ENCODE data around the gene SPTBN5.

DNA sequence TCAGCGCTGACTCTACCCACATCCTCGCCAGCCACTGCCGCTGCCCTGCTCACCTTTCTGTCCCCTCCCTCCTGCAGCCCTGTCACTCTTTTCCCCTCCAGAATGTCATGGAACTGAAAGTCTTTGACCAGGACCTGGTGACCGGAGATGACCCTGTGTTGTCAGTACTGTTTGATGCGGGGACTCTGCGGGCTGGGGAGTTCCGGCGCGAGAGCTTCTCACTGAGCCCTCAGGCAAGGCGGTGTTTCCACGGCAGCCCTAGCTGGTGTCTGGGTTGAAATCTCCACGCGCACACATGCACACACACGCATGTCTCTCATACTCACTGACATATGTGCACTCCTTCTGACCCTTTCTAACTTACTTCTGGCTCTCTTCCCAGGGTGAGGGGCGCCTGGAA lies 53.2 kb downstream of the SPTBN5 start:
- TF ChIP-seq TAF1 (IDR thresholded peaks at IDR 0.05; ENCODE audit: low read depth) (no peak), EZH2 (IDR thresholded peaks at IDR 0.05; ENCODE audit: borderline replicate concordance, insufficient read depth, low read length, poor library complexity, severe bottlenecking) (no peak)
- TF ChIP-seq, protein P1, sequence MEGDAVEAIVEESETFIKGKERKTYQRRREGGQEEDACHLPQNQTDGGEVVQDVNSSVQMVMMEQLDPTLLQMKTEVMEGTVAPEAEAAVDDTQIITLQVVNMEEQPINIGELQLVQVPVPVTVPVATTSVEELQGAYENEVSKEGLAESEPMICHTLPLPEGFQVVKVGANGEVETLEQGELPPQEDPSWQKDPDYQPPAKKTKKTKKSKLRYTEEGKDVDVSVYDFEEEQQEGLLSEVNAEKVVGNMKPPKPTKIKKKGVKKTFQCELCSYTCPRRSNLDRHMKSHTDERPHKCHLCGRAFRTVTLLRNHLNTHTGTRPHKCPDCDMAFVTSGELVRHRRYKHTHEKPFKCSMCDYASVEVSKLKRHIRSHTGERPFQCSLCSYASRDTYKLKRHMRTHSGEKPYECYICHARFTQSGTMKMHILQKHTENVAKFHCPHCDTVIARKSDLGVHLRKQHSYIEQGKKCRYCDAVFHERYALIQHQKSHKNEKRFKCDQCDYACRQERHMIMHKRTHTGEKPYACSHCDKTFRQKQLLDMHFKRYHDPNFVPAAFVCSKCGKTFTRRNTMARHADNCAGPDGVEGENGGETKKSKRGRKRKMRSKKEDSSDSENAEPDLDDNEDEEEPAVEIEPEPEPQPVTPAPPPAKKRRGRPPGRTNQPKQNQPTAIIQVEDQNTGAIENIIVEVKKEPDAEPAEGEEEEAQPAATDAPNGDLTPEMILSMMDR (IDR thresholded peaks at IDR 0.05; ENCODE audit: poor library complexity, severe bottlenecking): no peak
